Activated CD8-positive, alpha-beta T cell treated with anti-CD3 and anti-CD28 coated beads for 36 hours (primary cell): ENCODE measurements around the gene HSF4. TPM values are rescaled to one million over a fixed set of nuclear protein-coding genes. Genes with fewer than 3 reads are reported as not detected.

ENCODE experiments used
- ATAC-seq: fragments of 200-7000 bp; cut with Tn5 transposase; one replicate; pipeline ENCODE4 v1.10.0; 2021; ENCODE audit warnings: mild to moderate bottlenecking, moderate library complexity
- CTCF ChIA-PET: fragments of 350-600 bp; sonication (Branson Sonifier 250); formaldehyde crosslinking; loops from one replicate; lab custom pipeline; 2021; ENCODE audit warnings: antibody characterized with exemption; lab: Charles Lee
- POLR2A ChIA-PET: fragments of 350-600 bp; sonication (Branson Sonifier 250); formaldehyde crosslinking; loops from one replicate; lab custom pipeline; 2021; ENCODE audit warnings: antibody characterized with exemption; lab: Charles Lee
- DNase-seq: peaks from one replicate; pipeline ENCODE4 v3.0.0-alpha.2; 2020
- H3K27ac Mint-ChIP-seq: one replicate; pipeline ENCODE4 v1.8.0; 2021; ENCODE audit warnings: mild to moderate bottlenecking, mixed read lengths
- H3K27me3 Mint-ChIP-seq: one replicate; pipeline ENCODE4 v1.8.0; 2021; ENCODE audit warnings: mixed read lengths
- H3K36me3 Mint-ChIP-seq: one replicate; pipeline ENCODE4 v1.8.0; 2021; ENCODE audit warnings: low read depth, mixed read lengths
- H3K4me1 Mint-ChIP-seq: one replicate; pipeline ENCODE4 v1.8.0; 2021; ENCODE audit warnings: low read depth, mixed read lengths
- H3K4me3 Mint-ChIP-seq: one replicate; pipeline ENCODE4 v1.8.0; 2021; ENCODE audit warnings: mild to moderate bottlenecking, moderate library complexity, mixed read lengths
- H3K9me3 Mint-ChIP-seq: one replicate; pipeline ENCODE4 v1.8.0; 2021; ENCODE audit warnings: mixed read lengths
- CTCF ChIP-seq: fragments of 200-600 bp; IDR thresholded peaks from one replicate; pipeline ENCODE4 v1.8.0; 2022; ENCODE audit warnings: antibody characterized with exemption, mild to moderate bottlenecking
- intact Hi-C: fragments of 100-400 bp; cut with micrococcal nuclease; formaldehyde crosslinking; loops from one replicate; pipeline ENCODE4 v1.10.0; 2022
- total RNA-seq, 2 experiments: library from RNA; stranded (reverse); gene quantifications; one replicate each; pipeline ENCODE4 v1.2.3, GENCODE V29; 2021

Gene HSF4
- total RNA-seq, 2 experiments from 2014 or later, result 56.0 to 73.3 TPM

GRCh38 chr16:67169642-67170167 lies 5.2 kb downstream of the HSF4 start:
- DNase-seq, result peak; percentile 69
- H3K4me3 Mint-ChIP-seq, result peak overlapping the region; percentile 73
- no peaks in the 10 kb centered on the region for H3K9me3 Mint-ChIP-seq
- ChIA-PET CTCF (interaction anchor here (0.8 to 16.0 kb wide), 11 partner anchors 10 to 216 kb away, joined by 3 to 209 read pairs (median 5); partner anchors contain the start of genes B3GNT9, CES3, FBXL8 and HSF4), POLR2A (interaction anchor here (9.2 kb wide), 1 partner anchor 9 kb away, joined by 67 read pairs; the partner anchor contains the start of genes FBXL8 and TRADD)
- peaks cover 10% of the 10 kb centered on the region for H3K36me3 Mint-ChIP-seq
- ATAC-seq, result peak; percentile 12
- intact Hi-C loops, result no loop called here
- peaks cover 75% of the 10 kb centered on the region for H3K27me3 Mint-ChIP-seq
- H3K4me1 Mint-ChIP-seq, result peaks cover 54% of the 10 kb centered on the region
- H3K27ac Mint-ChIP-seq, result peak overlapping the region; percentile 72
- peak; percentile 83 for TF ChIP-seq CTCF

- TF ChIP-seq CTCF, result no peak
- CTCF ChIA-PET, result interaction anchor here (0.7 to 16.0 kb wide), 10 partner anchors 9 to 216 kb away, joined by 3 to 209 read pairs (median 6); partner anchors contain the start of genes B3GNT9, CES3, FBXL8 and HSF4
- Mint-ChIP-seq H3K4me1 (peaks cover 51% of the 10 kb centered on the region), H3K9me3 (no peaks in the 10 kb centered on the region), H3K27me3 (peaks cover 72% of the 10 kb centered on the region), H3K27ac (peak within 1 kb of the TSS; percentile 72), H3K36me3 (peaks cover 12% of the 10 kb centered on the region), H3K4me3 (peak within 1 kb of the TSS; percentile 73)
- ATAC-seq, result peak; percentile 57
- DNase-seq, result peak; percentile 89
- intact Hi-C loops, result no loop called here
- POLR2A ChIA-PET, result interaction anchor here (0.9 to 9.2 kb wide), 2 partner anchors 9 to 152 kb away, joined by 3 to 67 read pairs; partner anchors contain the start of genes FBXL8 and TRADD
Observed at GRCh38 chr16:67170168-67170948, 5.8 kb downstream of the HSF4 start, which contains the start of gene NOL3. Gene NOL3 (plus strand): TSS chr16:67170538.

- ATAC-seq, result peak; percentile 20
- no peak for DNase-seq
- intact Hi-C loops, result no loop called here
- H3K4me3 Mint-ChIP-seq, result peak overlapping the region; percentile 73
- peak overlapping the region; percentile 21 for H3K27ac Mint-ChIP-seq
- no peak for TF ChIP-seq CTCF
- H3K27me3 Mint-ChIP-seq, result peaks cover 73% of the 10 kb centered on the region
- CTCF ChIA-PET, result interaction anchor here (0.7 to 16.0 kb wide), 8 partner anchors 8 to 195 kb away, joined by 3 to 209 read pairs (median 4); partner anchors contain the start of genes B3GNT9, FBXL8, HSF4 and MATCAP1
- H3K4me1 Mint-ChIP-seq, result peaks cover 53% of the 10 kb centered on the region
- POLR2A ChIA-PET, result interaction anchor here (0.9 to 9.2 kb wide), 2 partner anchors 10 to 153 kb away, joined by 3 to 67 read pairs; partner anchors contain the start of genes FBXL8 and TRADD
- H3K36me3 Mint-ChIP-seq, result peaks cover 12% of the 10 kb centered on the region
- no peaks in the 10 kb centered on the region for H3K9me3 Mint-ChIP-seq
Observed at GRCh38 chr16:67170949-67171649, 6.6 kb downstream of the HSF4 start.

GRCh38 chr16:67173323-67173722 lies 8.8 kb downstream of the HSF4 start:
- H3K36me3 Mint-ChIP-seq, result peaks cover 7% of the 10 kb centered on the region
- peaks cover 51% of the 10 kb centered on the region for H3K4me1 Mint-ChIP-seq
- H3K27me3 Mint-ChIP-seq, result peaks cover 68% of the 10 kb centered on the region
- no peak for DNase-seq
- POLR2A ChIA-PET, result interaction anchor here (0.8 to 9.2 kb wide), 2 partner anchors 12 to 208 kb away, joined by 3 to 67 read pairs; partner anchors contain the start of genes FBXL8 and TRADD
- TF ChIP-seq CTCF, result no peak
- no peak for ATAC-seq
- no peaks in the 10 kb centered on the region for H3K9me3 Mint-ChIP-seq
- peak overlapping the region; percentile 32 for H3K27ac Mint-ChIP-seq
- peak overlapping the region; percentile 85 for H3K4me3 Mint-ChIP-seq
- intact Hi-C loops, result no loop called here
- CTCF ChIA-PET, result interaction anchor here (1.3 to 16.0 kb wide), 3 partner anchors 12 to 155 kb away, joined by 6 to 209 read pairs (median 32); partner anchors contain the start of genes B3GNT9, FBXL8, HSF4 and TRADD
